GM21825 (cell line): Measurements from ENCODE around the gene PTPN14.
A peak's percentile ranks its signal among the peaks of the same experiment; 100 is the strongest.

Source experiments
- ATAC-seq: cut with Tn5 transposase; IDR thresholded peaks from one replicate; pipeline ENCODE4 v1.9.1; 2021; ENCODE audit warnings: mild to moderate bottlenecking, moderate library complexity; ENCODE audit not compliant: unreplicated experiment

The PTPN14 gene

DNA sequence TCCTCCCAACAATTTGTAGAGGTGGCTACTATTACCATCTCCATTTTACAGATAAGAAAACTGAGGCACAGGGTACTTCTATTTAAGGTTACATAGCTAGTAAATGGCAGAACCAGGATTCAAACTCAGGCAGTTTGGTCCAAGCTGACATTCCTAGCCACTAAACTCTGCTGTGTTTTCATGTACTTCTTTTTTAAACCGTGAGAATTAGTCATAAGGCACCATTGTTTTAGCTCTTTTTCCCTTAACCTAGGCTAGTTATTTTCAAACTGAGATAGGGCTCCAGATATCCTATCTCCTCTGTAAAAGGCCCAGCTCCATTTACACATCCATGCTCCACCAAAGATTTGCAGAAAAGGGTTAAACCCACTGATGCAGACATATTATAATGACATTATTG, 92.9 kb downstream of the PTPN14 start:
- no peak for ATAC-seq

DNA sequence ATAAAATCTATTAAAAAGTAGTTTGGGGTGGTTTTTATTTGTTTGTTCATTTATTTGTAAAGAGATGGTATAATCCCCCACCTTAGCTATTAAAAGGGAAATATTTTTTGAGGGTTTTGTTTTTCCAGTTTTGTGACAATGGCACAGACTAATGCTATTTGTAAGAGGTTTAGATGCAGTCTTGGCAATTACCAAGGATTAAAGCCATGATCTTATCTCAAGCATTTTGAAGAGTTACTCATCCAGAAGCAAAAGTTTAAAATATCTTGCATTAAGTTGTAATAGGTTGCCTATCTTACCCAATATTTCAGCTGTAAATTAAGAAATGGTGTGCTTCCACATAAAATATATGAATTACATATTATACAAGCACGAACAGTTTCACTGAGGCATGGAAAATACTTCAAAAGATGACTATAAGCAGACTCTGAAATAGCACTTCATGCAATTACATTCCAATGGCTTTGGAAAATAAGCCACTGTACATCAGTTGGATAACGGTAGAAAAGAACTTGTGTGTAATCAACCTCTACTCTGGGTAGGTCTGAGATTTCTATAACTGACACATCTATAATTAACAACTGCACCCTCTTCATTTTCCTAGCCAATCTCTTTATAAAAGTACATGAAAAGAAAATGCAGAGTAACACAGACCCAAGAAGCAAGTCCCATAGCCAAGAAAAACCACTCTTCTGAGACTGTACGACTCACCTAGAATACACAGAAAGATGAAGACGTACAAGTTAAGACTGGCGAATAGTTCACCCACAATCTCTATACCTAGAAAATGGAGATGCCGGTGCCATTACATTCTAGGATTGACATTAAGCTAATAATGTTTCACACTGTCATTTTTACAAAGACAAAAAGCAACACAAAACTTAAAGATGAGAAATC, 95.2 kb downstream of the PTPN14 start:
- no peak for ATAC-seq

DNA sequence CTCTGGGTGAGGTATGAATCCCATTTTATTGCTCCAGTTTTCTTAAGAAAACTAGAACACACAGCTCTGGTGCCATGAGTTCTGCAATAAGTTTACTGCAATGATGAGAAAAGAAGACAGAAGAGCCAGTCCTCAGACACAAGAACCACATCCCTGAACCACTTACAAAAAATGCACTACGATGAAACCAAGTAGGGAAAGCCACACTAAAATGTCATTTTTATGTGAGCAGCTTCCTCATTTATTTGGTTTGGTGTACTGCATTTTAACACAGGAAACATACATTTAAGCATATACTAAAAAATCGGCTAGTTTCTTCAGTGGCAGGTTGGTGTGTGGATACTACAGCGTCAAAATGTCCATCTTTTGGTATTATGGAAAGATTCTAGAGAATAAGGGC, 95.9 kb downstream of the PTPN14 start:
- ATAC-seq = no peak

DNA sequence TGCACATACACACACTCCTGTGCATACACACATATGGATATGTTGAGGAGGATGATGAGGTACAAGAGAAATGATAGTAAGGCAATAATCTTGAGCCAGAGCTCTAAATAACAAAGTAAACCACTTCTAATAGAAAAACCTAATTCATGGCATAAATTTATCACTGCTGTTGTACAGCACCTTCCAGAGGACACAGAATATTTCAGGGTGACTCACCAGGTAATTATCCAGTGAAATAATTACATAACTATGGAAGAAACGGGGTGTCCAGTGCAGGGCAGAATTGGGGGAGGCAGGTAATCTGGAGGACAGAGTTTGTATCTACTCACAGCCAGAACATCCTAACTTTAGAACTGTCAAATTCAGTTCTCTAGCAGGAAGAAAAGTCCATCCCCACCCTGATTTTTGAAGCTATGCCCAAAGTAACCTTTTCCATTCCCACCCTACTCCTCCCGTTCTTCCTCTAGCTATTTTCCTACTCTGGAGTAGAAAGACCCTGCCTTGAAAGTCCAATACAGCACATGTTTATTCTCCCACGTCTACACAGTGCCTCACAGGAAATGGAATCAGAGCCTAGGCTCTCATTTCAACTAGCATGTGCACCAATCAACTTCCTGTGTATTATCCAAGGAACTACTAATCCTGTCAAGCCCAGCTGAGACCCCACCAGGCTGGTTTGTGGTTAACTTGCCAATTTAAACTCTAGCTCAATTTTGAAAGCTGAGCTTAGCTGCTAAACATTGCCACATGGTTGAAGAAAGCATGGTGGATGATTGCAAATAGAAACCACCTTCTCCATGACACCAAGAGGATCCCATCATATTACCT, 96.6 kb downstream of the PTPN14 start:
- no peak for ATAC-seq

DNA sequence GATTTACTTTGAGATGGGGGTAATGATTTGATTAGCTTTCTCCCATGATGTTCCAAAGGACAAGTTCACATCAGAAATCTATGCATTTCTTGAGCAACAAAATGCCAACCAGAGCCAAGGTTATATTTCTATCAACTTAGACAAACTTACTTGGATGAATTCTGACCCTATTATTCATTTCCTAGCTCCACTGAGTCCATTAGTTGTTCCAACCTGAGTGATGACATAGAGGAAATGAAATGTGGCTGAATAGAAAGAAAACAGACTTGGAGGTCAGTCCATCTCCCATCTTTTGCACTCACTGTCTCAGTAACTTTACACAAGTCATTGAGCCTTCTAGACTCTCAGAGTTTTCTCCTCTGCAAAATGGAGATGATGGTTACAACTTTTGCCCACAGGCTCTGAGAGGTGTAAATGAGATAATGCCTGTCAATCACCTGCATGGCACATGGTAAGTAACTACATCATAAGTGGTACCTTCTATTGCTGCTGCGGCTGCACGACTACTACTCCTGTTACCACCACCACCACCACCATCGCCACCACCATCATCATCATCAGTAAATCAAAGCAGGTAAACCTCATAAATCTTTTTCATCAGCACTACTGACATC, 98.2 kb downstream of the PTPN14 start:
- no peak for ATAC-seq

DNA sequence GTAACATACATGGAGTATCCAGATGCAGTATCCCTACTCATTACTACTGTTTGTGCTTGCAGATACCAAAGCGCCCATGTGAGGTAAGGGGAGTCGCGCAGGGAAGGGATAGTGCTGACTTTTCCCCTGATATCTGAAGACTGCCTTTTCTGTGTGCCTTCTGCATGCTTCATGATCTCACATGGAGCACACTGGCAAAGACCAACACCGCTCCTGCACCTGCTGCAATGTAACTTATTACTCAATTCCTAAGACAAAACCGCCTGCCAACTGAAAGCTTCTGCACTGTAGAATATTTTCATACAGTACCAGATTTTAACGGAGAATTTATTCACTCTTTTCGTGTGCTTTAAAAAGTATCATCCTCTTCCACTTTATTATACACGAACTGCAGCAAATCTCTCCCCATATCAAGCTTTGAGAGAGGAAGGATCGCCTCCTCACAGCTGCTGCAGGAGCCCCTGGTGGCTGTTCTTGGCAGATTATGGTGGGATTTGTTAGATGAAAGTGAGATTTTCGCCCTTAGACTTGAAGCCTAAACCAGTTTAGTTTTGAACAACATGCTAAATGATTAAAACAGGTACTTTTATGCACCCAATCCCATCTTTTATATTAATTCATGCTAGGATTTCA, 99.1 kb downstream of the PTPN14 start:
- no peak for ATAC-seq

DNA sequence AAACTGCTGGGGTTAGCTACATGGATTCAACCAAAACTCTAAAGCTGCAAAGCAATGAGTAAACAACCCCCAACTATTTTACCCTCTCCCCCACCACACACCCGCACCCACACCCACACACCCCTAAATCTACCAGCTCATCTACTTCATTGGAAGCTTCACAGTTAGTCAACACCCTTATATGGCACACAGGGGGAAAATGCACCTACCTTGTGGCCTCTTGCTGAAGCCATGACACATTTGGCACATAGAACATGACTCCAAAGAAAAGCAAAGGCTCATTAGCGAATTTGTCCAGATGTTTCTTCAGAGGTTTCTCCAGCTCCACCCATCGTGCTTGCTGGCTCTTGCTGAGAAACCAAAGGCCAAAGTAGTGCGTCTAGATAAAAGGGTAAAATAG, 99.8 kb downstream of the PTPN14 start:
- ATAC-seq = no peak

DNA sequence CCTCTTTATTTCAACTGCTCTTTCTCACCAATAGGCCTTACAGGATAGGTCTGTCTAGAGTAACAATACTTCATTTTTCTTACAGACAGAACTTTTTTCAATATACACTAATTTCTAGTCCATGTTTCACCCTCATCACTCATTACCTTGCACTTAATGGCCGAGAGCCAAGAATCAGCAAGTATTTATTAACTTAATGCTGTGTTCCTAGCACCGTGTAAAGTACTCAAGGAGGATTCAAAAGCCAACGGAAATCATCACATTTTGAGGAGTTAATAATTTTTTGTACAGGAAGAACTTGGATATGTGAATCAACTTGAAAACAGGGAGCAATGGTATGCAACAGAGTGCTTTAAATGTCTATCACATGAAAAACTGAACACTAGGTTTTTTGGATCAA, 102.0 kb downstream of the PTPN14 start:
- no peak for ATAC-seq

DNA sequence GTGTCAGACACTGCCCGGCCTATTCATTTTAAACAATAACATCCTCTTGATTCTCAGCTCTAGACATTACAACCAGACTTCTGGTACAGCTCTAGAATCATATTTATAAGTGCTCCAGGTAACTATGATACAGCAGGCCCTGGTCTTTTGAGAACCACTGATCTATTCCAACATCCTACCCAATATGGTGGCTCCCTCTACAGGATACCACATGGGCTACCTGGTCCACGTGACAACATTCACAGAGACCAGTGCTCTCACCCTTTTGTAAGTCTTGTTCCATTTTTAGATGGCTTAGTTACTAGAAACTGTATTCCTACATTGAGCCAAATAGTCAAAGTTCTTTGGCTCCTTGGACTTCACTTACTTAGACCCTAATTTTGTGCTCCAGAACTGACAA, 102.9 kb downstream of the PTPN14 start:
- ATAC-seq = no peak

DNA sequence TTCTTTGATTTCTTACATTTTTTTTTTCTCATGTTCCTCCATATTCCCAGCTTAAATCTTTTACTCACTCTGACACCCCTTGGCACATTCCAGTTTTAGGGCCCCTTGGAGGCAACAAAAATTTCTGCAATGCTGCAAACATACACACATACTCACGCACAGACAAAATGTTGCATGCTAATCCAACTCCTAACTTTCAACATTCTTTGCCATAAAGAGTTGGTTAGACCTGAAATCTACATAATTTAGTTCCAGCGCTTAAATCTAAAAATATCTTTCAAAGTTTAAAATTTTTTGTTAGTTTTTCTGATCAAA, 103.9 kb downstream of the PTPN14 start:
- ATAC-seq = no peak

DNA sequence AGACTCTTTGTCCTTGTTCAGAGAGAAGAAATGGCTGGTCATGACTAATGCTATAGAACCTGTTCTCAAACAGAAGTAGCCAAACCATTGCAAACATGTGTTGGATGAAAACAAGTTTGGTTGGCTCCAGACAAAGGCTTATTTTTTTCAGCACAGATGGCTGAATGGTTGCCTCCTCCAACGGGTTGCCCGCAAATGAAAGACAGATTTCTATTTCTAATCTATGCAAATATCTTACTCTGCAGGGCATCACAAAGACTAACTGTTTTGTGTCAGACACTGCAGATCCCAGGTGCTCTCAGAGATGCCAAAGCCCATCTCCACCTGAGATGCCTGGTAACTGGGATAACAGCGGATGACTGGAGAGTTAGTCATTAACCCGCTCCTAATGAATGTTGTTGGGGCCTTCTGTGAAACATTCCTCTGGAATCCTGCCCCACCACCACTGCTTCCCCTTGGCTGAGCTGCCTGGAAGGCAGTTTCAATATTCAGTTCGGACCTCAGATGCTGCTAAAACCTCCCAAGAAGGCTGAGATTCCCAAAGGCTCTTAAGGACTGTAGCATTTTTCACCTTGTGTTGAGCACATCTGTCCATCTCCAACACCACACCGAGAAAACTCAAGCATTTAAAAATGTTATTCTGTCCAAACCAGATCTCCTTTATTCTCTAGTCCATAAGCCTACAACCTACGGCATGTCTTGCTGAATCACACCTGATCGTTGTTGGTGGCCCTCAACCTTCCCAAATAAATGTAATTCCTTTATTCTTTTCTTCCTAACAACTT, 104.4 kb downstream of the PTPN14 start:
- ATAC-seq = no peak

DNA sequence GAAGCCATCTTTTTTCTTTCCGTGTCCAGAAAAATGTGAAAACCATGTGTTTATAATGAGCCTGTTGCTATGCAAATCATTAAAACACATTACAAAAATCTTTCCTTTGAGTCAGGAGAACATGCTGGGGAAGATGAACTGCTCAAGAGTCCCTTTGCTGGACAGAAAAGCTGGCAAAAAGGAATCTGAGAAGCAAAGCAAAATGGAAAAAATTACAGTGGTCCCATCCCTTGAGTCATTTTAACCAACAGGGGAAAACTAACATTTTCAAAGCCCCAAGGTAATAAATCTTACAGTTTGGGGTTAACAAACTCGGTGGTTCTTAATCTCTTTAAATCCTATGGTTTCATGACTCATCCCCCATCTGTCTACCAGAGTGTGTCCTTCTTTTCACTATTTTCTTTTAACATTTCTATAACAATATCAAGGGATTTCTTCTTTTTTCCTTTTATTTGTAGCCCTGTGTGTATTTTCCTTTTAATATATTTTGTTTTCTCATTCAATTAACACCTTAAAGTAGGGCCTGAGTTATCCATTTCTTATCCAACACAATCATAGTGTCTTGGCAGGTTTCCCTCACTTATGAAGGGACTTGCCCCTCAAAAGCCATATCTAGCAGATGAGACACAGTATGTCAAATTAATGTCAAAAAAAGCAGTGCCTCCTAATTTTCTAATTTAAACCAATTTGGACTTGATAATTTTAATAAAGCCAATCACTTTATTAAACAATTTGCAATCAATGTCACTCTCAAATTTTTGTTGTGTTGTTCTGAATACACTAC, 105.4 kb downstream of the PTPN14 start:
- ATAC-seq = no peak

DNA sequence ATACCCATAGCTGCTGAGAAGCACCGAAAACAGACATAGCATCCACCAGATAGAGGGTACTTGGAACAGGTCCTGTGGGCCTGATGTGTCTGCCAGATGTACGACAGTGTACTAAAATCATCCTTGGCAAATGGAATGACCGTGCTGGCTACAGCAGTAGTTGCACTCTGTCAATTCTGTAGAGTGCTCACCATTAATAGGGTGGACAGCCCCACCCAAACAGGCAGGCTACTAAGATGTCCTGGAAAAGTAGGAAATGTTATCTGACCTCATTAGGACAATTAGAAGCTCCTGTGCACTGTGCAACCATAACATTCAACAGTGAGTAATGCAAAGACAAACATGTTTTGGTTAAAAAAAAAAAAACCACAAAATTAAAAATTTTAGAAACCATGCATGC, 106.2 kb downstream of the PTPN14 start:
- no peak for ATAC-seq

DNA sequence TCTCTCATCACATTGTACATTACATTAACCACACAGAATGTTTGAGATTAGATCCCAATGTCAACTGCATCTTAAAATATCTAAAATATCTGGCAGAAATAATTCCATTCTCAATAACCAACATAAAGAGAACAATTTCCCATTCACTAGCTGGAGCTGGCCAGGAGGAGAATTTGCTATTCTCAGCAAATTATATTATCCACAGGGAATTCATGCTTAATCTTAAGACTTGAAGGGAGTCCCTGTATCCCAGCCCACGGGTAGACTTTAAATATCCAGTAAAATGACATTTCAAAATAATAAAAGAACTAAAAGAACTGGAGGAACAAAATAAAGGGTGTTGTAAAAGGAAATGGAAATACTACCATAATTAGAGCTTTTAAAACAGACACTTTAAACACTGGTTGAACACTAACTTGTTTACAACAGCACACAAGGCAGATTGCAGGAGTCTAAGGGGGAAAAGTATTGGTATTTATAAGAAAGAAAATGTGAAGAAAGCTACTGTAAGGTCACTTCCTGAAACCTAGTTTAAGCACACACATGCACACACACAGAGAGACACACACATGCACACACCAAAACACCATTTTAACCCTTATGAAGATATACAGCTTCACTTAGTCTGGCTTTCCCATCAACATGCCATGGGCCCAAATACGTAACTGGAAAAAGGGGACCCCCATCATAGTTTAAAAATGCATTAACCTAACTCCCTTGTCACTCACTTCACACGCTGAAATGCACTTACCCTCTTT, 107.0 kb downstream of the PTPN14 start:
- no peak for ATAC-seq

DNA sequence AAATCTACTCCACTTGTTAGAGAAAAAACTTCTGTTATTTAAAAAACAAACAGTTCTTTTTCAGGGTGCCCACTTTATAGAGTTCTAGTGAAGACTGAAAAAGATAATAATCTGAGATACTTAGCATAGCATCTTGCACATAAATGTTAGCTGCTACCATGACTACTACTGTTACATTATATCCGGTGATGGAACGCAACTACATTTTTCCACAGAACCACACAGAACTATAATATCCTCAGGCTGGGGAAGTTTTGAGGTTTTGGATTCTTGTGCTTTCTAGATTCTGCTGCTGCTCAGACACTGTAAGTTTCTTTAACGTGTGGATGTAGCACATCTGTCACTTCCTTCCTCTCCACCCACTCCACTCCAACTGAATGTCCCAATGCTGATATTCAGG, 110.3 kb downstream of the PTPN14 start:
- no peak for ATAC-seq

DNA sequence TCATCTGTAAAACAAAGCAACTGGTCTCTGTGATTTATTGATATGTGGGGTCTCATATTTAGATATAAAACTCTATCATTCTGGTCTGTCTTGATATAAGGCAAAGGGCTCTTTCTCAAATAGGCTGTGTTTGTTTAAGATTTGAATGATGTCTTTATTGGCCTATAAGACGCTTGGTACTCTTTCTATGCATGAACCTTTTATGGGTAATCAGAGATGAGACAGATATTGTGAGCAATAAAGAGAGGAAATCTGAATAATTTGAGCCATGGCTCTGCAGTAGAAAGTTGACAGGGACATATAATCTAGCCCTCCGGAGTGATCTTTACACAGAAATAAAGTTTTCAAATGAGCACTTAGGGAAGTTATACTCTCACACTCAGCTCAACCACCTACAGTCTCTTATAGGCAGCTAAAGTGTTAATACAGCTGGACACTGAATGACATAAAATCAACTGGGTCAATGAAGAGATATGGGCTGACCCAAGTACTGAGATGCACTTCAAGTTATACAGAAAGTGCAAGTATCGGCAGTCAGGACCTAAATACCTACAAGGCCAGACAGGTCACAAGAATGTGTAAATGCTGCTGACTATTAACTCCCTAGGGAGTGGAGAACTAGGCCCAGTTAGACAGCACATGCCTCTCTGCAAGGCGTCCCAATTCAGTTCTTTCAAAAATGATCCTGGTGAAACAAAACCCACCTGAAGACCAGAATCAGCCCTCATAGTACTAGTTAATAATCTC, 111.0 kb downstream of the PTPN14 start:
- ATAC-seq = no peak

DNA sequence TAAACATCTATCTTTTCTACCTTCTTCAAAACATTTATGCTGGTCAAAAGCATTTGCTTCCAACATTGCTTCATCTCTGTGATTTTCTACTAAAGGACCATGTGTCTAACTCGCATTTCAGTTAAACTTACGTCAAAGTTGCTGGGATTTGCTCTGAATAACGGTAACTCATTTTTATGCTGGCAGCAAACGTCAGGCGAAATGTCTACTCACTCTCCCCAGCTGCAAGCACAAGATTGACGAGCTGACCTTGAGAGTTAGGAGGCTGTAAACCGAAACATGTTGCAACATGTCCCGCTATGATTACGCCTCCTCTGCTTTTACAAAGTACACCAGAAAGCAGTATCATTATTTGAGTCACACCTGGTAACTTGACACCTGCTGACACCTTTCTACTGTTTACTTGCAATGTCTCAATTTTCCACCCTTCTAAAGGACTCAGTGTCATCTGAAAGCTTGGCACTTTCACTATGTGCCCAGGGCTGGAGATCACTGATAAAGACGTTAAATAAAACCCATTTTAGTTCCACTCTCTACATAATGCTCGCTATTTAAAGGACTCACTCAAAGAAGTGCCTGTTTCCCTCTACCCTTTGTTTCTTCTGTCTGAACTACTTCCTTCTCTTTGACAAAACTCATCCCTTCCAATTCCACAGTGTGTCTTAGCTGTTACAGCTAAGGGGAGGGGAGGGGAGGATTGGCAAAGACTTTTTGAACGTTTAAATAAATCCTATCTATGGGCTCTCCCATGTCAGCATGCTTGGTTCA, 111.9 kb downstream of the PTPN14 start:
- peak; percentile 74 for ATAC-seq

DNA sequence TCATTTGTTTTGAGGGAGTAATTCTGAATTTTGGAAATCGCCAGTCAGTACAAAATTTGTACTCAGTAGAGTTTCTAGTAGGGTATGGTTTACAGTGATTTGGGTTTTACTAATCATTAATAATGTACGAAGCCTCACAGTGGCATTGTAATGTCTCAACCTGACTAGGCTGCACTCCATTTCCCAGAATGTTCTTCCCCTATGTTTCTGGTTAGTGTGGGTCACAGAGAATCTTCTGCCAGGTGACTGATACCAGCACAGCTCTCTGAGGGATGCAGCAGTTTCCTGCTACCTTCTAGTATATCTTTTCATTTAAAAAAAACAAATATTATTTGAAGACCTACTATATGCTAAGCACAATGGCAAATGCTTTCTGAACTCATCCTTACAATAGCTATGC, 112.9 kb downstream of the PTPN14 start:
- ATAC-seq = peak; percentile 46
